Liver (tissue), 9 donors: Measurements from ENCODE around the gene DPPA2. TPM values are rescaled to one million over a fixed set of nuclear protein-coding genes. Genes with fewer than 3 reads are reported as not detected.

Source experiments
- DNase-seq: peaks from one replicate; pipeline ENCODE4 v3.0.0-alpha.2; 2017; ENCODE audit warnings: low spot score
- H3K27ac ChIP-seq, 2 donors: one replicate each; pipeline ENCODE4 v1.7.0; 2013; ENCODE audit warnings: inconsistent platforms in 2 of 2, low read length in 2 of 2, control low read depth in 1 of 2, low read depth in 1 of 2, mild to moderate bottlenecking in 1 of 2
- H3K27me3 ChIP-seq, 4 donors: one replicate each; pipeline versions ENCODE4 v1.6.1 to v1.7.0; 2013; ENCODE audit warnings: low read length in 3 of 4, inconsistent platforms in 1 of 4, mild to moderate bottlenecking in 1 of 4, moderate library complexity in 1 of 4; ENCODE audit not compliant: control insufficient read depth in 4 of 4, insufficient read depth in 4 of 4
- H3K36me3 ChIP-seq, 4 donors: one replicate each; pipeline versions ENCODE4 v1.6.1 to v1.7.0; 2013; ENCODE audit warnings: low read length in 3 of 4, mild to moderate bottlenecking in 3 of 4, low read depth in 1 of 4, moderate library complexity in 1 of 4; ENCODE audit not compliant: control insufficient read depth in 4 of 4, insufficient read depth in 3 of 4
- H3K4me1 ChIP-seq, 4 donors: one replicate each; pipeline versions ENCODE4 v1.6.1 to v1.7.0; 2013; ENCODE audit warnings: low read length in 3 of 4, mild to moderate bottlenecking in 3 of 4, moderate library complexity in 1 of 4; ENCODE audit not compliant: control insufficient read depth in 4 of 4, insufficient read depth in 4 of 4
- H3K4me3 ChIP-seq, 3 donors: one replicate each; pipeline versions ENCODE4 v1.6.1 to v1.7.0; 2013; ENCODE audit warnings: low read length in 3 of 3, control low read depth in 1 of 3, low read depth in 1 of 3, mild to moderate bottlenecking in 1 of 3
- H3K9ac ChIP-seq, 2 donors: one replicate each; pipeline ENCODE4 v1.7.0; 2013; ENCODE audit warnings: low read length in 2 of 2, mild to moderate bottlenecking in 2 of 2, moderate library complexity in 2 of 2, control low read depth in 1 of 2, low read depth in 1 of 2
- H3K9me3 ChIP-seq, 4 donors: one replicate each; pipeline versions ENCODE4 v1.6.1 to v1.7.0; 2013; ENCODE audit warnings: low read length in 3 of 4; ENCODE audit not compliant: control insufficient read depth in 4 of 4
- EGR1 ChIP-seq, 2 donors: IDR thresholded peaks; 2 replicates each; pipeline ENCODE4 v1.6.1; 2016 to 2018; ENCODE audit warnings: antibody characterized with exemption in 2 of 2, low read depth in 2 of 2
- FOXA2 ChIP-seq: IDR thresholded peaks from 2 replicates; pipeline ENCODE4 v1.6.1; 2016; ENCODE audit warnings: antibody characterized with exemption
- HNF4G ChIP-seq: IDR thresholded peaks from 2 replicates; pipeline ENCODE4 v1.6.1; 2016; ENCODE audit warnings: antibody characterized with exemption
- JUND ChIP-seq, 2 donors: IDR thresholded peaks; 2 replicates each; pipeline ENCODE4 v1.6.1; 2016; ENCODE audit warnings: antibody characterized with exemption in 2 of 2
- NR2F2 ChIP-seq: IDR thresholded peaks from 2 replicates; pipeline ENCODE4 v1.6.1; 2016; ENCODE audit warnings: antibody characterized with exemption
- RAD21 ChIP-seq, 2 donors: IDR thresholded peaks; 2 replicates each; pipeline ENCODE4 v1.6.1; 2016; ENCODE audit warnings: antibody characterized with exemption in 2 of 2, mild to moderate bottlenecking in 2 of 2
- RXRA ChIP-seq, 2 donors: IDR thresholded peaks; 2 replicates each; pipeline ENCODE4 v1.6.1; 2017 to 2018; ENCODE audit warnings: antibody characterized with exemption in 2 of 2, mild to moderate bottlenecking in 1 of 2
- SP1 ChIP-seq: IDR thresholded peaks from 2 replicates; pipeline ENCODE4 v1.6.1; 2018; ENCODE audit warnings: antibody characterized with exemption, mild to moderate bottlenecking
- TAF1 ChIP-seq: conservative IDR thresholded peaks from 2 replicates; pipeline ENCODE4 v1.6.1; 2016; ENCODE audit warnings: antibody characterized with exemption, mild to moderate bottlenecking
- WGBS: extraction: QIAGEN DNeasy Blood & Tissue Kit; methylation state at CpG from one replicate; pipeline ENCODE4 v1.1.7; 2013; 5-methylcytosine and 5-hydroxymethylcytosine counted together
- polyA plus RNA-seq, 2 donors: library from polyadenylated mRNA; stranded (reverse) in 1 of 2; unstranded in 1 of 2; fragments of 200-250 nt in 1 of 2; fragments of >200 nt in 1 of 2; fragmentation: Nextera tagmentation in 1 of 2; extraction: Ambion mirVana in 1 of 2; gene quantifications; one replicate each; pipeline versions ENCODE4 v1.2.1 to v1.2.3, GENCODE V29; 2013 to 2015
- total RNA-seq, 2 donors: library from RNA; depleted of rRNA; stranded (reverse); fragments of >200 nt; gene quantifications; one replicate each; pipeline ENCODE4 v1.2.3, GENCODE V29; 2014
- TF ChIP-seq, protein P1 (sequence below): IDR thresholded peaks from 2 replicates; pipeline ENCODE4 v1.6.1; 2016; ENCODE audit warnings: antibody characterized with exemption, mild to moderate bottlenecking
- TF ChIP-seq, protein P2 (sequence below): IDR thresholded peaks from 2 replicates; pipeline ENCODE4 v1.6.1; 2016; ENCODE audit warnings: antibody characterized with exemption
- TF ChIP-seq, protein P3 (sequence below): IDR thresholded peaks from 2 replicates; pipeline ENCODE4 v1.6.1; 2016; ENCODE audit warnings: antibody characterized with exemption
- donor health status: healthy.
- donor health status: healthy.
- donor health status: healthy.
- donor health status: healthy.
- donor health status: healthy.

DPPA2 gene
- total and polyA plus RNA-seq, 4 donors = not detected

- TF ChIP-seq, protein P1, sequence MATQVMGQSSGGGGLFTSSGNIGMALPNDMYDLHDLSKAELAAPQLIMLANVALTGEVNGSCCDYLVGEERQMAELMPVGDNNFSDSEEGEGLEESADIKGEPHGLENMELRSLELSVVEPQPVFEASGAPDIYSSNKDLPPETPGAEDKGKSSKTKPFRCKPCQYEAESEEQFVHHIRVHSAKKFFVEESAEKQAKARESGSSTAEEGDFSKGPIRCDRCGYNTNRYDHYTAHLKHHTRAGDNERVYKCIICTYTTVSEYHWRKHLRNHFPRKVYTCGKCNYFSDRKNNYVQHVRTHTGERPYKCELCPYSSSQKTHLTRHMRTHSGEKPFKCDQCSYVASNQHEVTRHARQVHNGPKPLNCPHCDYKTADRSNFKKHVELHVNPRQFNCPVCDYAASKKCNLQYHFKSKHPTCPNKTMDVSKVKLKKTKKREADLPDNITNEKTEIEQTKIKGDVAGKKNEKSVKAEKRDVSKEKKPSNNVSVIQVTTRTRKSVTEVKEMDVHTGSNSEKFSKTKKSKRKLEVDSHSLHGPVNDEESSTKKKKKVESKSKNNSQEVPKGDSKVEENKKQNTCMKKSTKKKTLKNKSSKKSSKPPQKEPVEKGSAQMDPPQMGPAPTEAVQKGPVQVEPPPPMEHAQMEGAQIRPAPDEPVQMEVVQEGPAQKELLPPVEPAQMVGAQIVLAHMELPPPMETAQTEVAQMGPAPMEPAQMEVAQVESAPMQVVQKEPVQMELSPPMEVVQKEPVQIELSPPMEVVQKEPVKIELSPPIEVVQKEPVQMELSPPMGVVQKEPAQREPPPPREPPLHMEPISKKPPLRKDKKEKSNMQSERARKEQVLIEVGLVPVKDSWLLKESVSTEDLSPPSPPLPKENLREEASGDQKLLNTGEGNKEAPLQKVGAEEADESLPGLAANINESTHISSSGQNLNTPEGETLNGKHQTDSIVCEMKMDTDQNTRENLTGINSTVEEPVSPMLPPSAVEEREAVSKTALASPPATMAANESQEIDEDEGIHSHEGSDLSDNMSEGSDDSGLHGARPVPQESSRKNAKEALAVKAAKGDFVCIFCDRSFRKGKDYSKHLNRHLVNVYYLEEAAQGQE = no peak
- TF ChIP-seq, protein P2, sequence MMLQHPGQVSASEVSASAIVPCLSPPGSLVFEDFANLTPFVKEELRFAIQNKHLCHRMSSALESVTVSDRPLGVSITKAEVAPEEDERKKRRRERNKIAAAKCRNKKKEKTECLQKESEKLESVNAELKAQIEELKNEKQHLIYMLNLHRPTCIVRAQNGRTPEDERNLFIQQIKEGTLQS = no peak
- TF ChIP-seq RAD21 (IDR thresholded peaks at IDR 0.05) (no peak), TAF1 (no peak), HNF4G (peak; percentile 52), RXRA (IDR thresholded peaks at IDR 0.05) (peak; percentile 19 to 47), NR2F2 (no peak)
These were observed 22.0 kb upstream of the DPPA2 start (continued) for GRCh38 chr3:109338322-109338721.

DNA sequence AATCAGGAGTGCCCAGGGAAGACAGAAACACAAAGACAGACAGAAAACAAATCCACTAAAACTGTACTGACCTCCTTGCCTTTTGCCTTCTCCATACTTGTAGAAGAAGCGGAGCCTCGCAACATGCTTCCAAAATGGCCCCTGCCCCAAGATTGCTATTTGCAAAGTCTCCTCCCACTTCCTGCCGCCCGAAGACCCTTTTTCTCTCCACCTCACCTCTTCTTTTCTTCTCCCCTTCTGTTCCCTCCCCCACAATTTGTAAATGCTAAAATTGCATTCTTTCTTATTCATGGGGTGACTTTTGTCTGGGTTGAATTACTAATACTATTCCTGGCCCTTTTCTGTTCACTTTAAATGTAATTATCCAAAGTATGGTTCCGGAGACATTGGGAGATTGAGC is 21.1 kb upstream of the DPPA2 start, which contains the start of gene DPPA4:
TSS of gene DPPA4 (minus strand) at position 154 of the 400 bp plus-strand sequence. CDS start at position 125, 29 bp downstream.
- no peaks in the 10 kb centered on the region for H3K36me3 ChIP-seq
- H3K4me3 ChIP-seq = peak within 1 kb of the TSS; percentile 63 to 91 (median 75)
- DNase-seq = no peak
- H3K27ac ChIP-seq = peak within 1 kb of the TSS; percentile 67 to 88
- peaks cover 0 to 21% (median 11%) of the 10 kb centered on the region in 4 donors for H3K4me1 ChIP-seq
- H3K9ac ChIP-seq = peak within 1 kb of the TSS; percentile 93 to 96
- no peaks in the 10 kb centered on the region for H3K9me3 ChIP-seq
- WGBS = 78% methylated on average over 5 of the region's 5 CpGs
- H3K27me3 ChIP-seq = no peaks in the 10 kb centered on the region
- TF ChIP-seq, protein P1 = no peak
- no peak for TF ChIP-seq RAD21 (IDR thresholded peaks at IDR 0.05)
- TF ChIP-seq EGR1 (IDR thresholded peaks at IDR 0.05; ENCODE audit: low read depth in 2 of 2) = no peak
- TF ChIP-seq, protein P3, sequence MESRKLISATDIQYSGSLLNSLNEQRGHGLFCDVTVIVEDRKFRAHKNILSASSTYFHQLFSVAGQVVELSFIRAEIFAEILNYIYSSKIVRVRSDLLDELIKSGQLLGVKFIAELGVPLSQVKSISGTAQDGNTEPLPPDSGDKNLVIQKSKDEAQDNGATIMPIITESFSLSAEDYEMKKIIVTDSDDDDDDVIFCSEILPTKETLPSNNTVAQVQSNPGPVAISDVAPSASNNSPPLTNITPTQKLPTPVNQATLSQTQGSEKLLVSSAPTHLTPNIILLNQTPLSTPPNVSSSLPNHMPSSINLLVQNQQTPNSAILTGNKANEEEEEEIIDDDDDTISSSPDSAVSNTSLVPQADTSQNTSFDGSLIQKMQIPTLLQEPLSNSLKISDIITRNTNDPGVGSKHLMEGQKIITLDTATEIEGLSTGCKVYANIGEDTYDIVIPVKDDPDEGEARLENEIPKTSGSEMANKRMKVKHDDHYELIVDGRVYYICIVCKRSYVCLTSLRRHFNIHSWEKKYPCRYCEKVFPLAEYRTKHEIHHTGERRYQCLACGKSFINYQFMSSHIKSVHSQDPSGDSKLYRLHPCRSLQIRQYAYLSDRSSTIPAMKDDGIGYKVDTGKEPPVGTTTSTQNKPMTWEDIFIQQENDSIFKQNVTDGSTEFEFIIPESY = no peak
- TF ChIP-seq JUND (IDR thresholded peaks at IDR 0.05) = no peak
- no peak for TF ChIP-seq FOXA2
- no peak for TF ChIP-seq SP1
